Esophagus muscularis mucosa (tissue), 4 donors: Measurements from ENCODE around the gene HMX3. TPM values are rescaled to one million over a fixed set of nuclear protein-coding genes. Genes with fewer than 3 reads are reported as not detected.

Experiments
- DNase-seq: peaks from one replicate; pipeline ENCODE4 v3.0.0-alpha.2; 2017; ENCODE audit errors: extremely low spot score
- H3K27ac ChIP-seq, 4 donors: fragments of 200-600 bp; sonication (generic); replicated peaks in 1 of 4; 1 replicate in 3 of 4; 2 replicates in 1 of 4; pipeline ENCODE4 v1.5.1; 2016 to 2019; ENCODE audit warnings: mild to moderate bottlenecking in 1 of 4
- H3K27me3 ChIP-seq, 4 donors: fragments of 200-600 bp; sonication (generic); one replicate each; pipeline versions ENCODE4 v1.5.1 to v1.6.0; 2016 to 2019
- H3K36me3 ChIP-seq, 4 donors: fragments of 200-600 bp; sonication (generic); one replicate each; pipeline ENCODE4 v1.5.1; 2016 to 2019
- H3K4me1 ChIP-seq, 4 donors: fragments of 200-600 bp; sonication (generic); one replicate each; pipeline ENCODE4 v1.5.1; 2016 to 2019
- H3K4me3 ChIP-seq, 4 donors: fragments of 200-600 bp; sonication (generic); 1 replicate in 2 of 4; 2 replicates in 2 of 4; pipeline ENCODE4 v1.5.1; 2016 to 2019; ENCODE audit warnings: mild to moderate bottlenecking in 4 of 4, moderate library complexity in 1 of 4
- H3K9me3 ChIP-seq, 4 donors: fragments of 200-600 bp; sonication (generic); 1 replicate in 3 of 4; 2 replicates in 1 of 4; pipeline ENCODE4 v1.5.1; 2016 to 2019
- EP300 ChIP-seq: sonication (generic); formaldehyde crosslinking; IDR thresholded peaks from one replicate; pipeline ENCODE4 v1.6.1; 2017; ENCODE audit warnings: antibody characterized with exemption
- POLR2A ChIP-seq: fragments of 450-650 bp; IDR thresholded peaks from one replicate; pipeline ENCODE4 v1.6.1; 2017; ENCODE audit warnings: antibody characterized with exemption, moderate library complexity, mild to moderate bottlenecking, low read depth
- POLR2AphosphoS5 ChIP-seq, 2 donors: sonication (generic); formaldehyde crosslinking; IDR thresholded peaks; one replicate each; pipeline ENCODE4 v1.6.1; 2017; ENCODE audit warnings: antibody characterized with exemption in 2 of 2
- WGBS: methylation state at CpG from one replicate; pipeline ENCODE4 v1.1.5; 2018; 5-methylcytosine and 5-hydroxymethylcytosine counted together
- intact Hi-C: fragments of 100-400 bp; cut with DNase I; formaldehyde crosslinking; loops from one replicate; pipeline ENCODE4 v1.15.1; 2023
- total RNA-seq, 4 donors: library from RNA; depleted of rRNA; stranded (reverse); fragments of >200 nt; gene quantifications; one replicate each; pipeline versions ENCODE4 v1.1.0 to v1.2.1, GENCODE V29; 2016
- TF ChIP-seq, protein P1 (sequence below), 3 experiments: fragments of 200-600 bp in 2 of 3; fragments of 450-650 bp in 1 of 3; sonication (generic) in 2 of 3; IDR thresholded peaks; one replicate each; pipeline ENCODE4 v1.5.1; 2017 to 2019; ENCODE audit warnings: antibody characterized with exemption in 3 of 3, mild to moderate bottlenecking in 2 of 3, moderate library complexity in 1 of 3

Gene HMX3
- total RNA-seq: not detected

DNA sequence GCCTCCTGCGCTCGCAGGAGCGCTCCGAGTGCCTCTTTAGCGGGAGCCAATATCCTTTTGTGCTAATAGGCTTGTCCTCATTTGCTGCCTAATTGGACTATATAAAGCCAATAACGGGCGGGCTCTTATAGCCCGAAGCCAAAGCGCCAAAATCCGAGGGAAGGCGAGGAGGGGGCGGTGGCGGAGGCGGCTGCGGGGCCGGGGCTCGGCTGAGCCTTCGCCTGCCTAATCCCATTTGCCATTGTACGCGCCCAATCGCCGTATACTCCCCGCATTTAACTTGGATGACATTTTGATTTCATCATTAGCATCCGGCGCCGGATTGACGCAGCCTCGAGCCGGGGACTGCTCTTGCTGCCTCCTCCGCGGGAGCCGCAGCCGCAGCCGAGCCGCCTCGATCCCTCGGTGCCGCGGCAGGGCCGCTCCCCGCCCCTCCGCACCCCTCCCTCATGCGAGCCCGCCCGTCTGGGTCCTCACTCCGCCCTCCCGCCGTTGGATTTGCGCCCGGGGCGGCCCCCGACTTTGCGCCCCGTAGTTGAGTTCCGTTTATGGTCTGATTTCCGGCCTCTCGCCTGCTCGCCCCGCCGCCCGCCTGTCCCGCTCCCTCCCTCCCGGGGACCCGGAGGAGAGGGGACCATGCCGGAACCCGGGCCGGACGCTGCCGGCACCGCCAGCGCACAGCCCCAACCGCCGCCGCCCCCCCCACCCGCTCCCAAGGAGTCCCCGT, at the start of gene HMX3:
Gene HMX3 (plus strand): TSS at position 556 of the 727 bp plus-strand sequence. CDS start 81 bp downstream, at position 637.
- Histone ChIP-seq H3K27ac (no peak within 1 kb of the TSS), H3K9me3 (no peaks in the 10 kb centered on the region), H3K36me3 (no peaks in the 10 kb centered on the region), H3K4me3 (peak within 1 kb of the TSS; percentile 49 to 61 (median 50)), H3K27me3 (peaks cover 29 to 100% (median 92%) of the 10 kb centered on the region in 4 donors), H3K4me1 (peaks cover 45 to 75% (median 70%) of the 10 kb centered on the region in 4 donors)
- DNase-seq: no peak
- TF ChIP-seq POLR2AphosphoS5 (IDR thresholded peaks at IDR 0.05): no peak
- TF ChIP-seq EP300: no peak
- TF ChIP-seq POLR2A: no peak
- TF ChIP-seq, protein P1, sequence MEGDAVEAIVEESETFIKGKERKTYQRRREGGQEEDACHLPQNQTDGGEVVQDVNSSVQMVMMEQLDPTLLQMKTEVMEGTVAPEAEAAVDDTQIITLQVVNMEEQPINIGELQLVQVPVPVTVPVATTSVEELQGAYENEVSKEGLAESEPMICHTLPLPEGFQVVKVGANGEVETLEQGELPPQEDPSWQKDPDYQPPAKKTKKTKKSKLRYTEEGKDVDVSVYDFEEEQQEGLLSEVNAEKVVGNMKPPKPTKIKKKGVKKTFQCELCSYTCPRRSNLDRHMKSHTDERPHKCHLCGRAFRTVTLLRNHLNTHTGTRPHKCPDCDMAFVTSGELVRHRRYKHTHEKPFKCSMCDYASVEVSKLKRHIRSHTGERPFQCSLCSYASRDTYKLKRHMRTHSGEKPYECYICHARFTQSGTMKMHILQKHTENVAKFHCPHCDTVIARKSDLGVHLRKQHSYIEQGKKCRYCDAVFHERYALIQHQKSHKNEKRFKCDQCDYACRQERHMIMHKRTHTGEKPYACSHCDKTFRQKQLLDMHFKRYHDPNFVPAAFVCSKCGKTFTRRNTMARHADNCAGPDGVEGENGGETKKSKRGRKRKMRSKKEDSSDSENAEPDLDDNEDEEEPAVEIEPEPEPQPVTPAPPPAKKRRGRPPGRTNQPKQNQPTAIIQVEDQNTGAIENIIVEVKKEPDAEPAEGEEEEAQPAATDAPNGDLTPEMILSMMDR (IDR thresholded peaks at IDR 0.05): no peak
- intact Hi-C loops: no loop called here
- WGBS: 3% methylated on average over 48 of the region's 76 CpGs

DNA sequence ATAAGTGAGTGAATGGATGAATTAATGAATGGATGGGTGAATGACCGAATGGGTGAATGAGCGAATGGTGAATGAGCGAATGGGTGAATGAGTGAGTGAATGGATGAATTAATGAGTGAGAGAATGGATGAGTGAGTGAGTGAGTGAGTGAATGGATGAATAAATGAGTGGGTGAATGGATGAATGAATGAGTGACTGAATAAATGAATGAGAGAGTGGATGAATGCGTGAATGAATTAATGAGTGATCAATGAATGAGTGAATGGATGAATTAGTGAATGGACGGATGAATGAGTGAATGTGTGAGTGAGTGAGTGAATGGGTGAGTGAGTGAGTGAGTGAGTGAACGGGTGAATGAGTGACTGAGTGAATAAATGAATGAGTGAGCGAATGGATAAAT, 49.5 kb upstream of the HMX3 start:
- TF ChIP-seq POLR2AphosphoS5 (IDR thresholded peaks at IDR 0.05) (no peak), EP300 (no peak), POLR2A (no peak)
- TF ChIP-seq, protein P1 (IDR thresholded peaks at IDR 0.05): no peak
- Histone ChIP-seq H3K27ac (no peak overlapping the region), H3K36me3 (no peaks in the 10 kb centered on the region), H3K4me3 (no peak overlapping the region), H3K9me3 (no peaks in the 10 kb centered on the region), H3K4me1 (no peaks in the 10 kb centered on the region), H3K27me3 (peaks cover 0 to 32% (median 0%) of the 10 kb centered on the region in 4 donors)
- intact Hi-C loops: no loop called here
- 79% methylated on average over 7 of the region's 7 CpGs for whole genome bisulfite sequencing
- no peak for DNase-seq

DNA sequence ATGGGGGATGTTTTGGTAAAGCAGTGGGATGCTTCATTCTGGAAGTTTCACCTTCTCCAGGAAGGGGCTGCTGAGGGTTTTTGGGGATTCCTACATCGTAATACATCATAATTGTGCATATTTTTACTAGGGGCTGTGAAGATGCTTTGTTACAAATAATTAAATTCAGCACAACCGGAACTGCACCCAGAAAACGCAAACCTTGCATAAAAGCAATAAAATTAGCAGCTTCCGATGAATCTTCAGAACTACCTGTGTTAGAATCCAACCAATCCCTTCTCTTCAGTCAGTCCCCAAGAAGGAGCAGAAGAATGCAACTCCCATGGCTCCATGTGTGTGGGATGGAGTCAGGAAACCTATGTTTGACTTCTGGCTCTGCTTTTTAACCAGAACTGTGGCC, 48.4 kb upstream of the HMX3 start:
- no peak for DNase-seq
- TF ChIP-seq POLR2AphosphoS5 (IDR thresholded peaks at IDR 0.05) (no peak), EP300 (no peak), POLR2A (no peak)
- TF ChIP-seq, protein P1 (IDR thresholded peaks at IDR 0.05): no peak
- Histone ChIP-seq H3K27me3 (peaks cover 0 to 41% (median 0%) of the 10 kb centered on the region in 4 donors), H3K36me3 (no peaks in the 10 kb centered on the region), H3K9me3 (no peaks in the 10 kb centered on the region), H3K4me1 (no peaks in the 10 kb centered on the region), H3K27ac (no peak overlapping the region), H3K4me3 (no peak overlapping the region)
- intact Hi-C loops: no loop called here
- WGBS: 93% methylated on average over 4 of the region's 4 CpGs

DNA sequence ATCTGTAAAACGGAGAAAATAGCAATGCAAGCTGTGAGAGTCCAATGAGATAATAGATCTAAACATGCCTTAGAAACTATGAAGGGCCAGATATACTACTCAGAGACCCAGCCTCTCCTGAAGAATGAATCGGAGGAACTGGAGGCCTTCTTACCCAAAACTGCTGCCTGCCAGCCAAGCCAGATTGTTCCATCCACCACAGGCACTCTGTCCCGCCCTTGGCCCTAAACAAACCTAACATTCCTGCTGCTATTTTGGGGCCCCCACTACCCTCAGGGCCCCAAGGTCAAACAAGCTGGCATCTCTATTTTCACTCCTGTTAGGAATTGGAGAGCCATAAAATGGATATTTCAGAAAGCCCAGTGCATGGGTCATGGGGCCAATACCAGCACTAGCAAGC, 48.0 kb upstream of the HMX3 start:
- Histone ChIP-seq H3K27ac (no peak overlapping the region), H3K9me3 (no peaks in the 10 kb centered on the region), H3K36me3 (no peaks in the 10 kb centered on the region), H3K27me3 (peaks cover 0 to 38% (median 0%) of the 10 kb centered on the region in 4 donors), H3K4me3 (no peak overlapping the region), H3K4me1 (no peaks in the 10 kb centered on the region)
- no peak for DNase-seq
- TF ChIP-seq POLR2AphosphoS5 (IDR thresholded peaks at IDR 0.05): no peak
- TF ChIP-seq, protein P1 (IDR thresholded peaks at IDR 0.05): no peak
- no peak for TF ChIP-seq EP300
- WGBS: 82% methylated on average over 3 of the region's 3 CpGs
- intact Hi-C loops: no loop called here
